Measurements from ENCODE around the gene TRPT1. TPM values are rescaled to one million over a fixed set of nuclear protein-coding genes. Genes with fewer than 3 reads are reported as not detected.

TRPT1 gene
- total RNA-seq, 1 experiment from 2014 or later, result 37.4 TPM

GRCh38 chr11:64208796-64209562 is 17.0 kb downstream of the TRPT1 start:
- no peak for DNase-seq (ENCODE audit: low read depth)

- DNase-seq (ENCODE audit: low read depth), result no peak
Measured at GRCh38 chr11:64208086-64208795, 17.7 kb downstream of the TRPT1 start.

GRCh38 chr11:64207256-64208085 is 18.5 kb downstream of the TRPT1 start:
- DNase-seq (ENCODE audit: low read depth), result peak; percentile 72

- no peak for DNase-seq (ENCODE audit: low read depth)
Measured at GRCh38 chr11:64206457-64207255, 19.3 kb downstream of the TRPT1 start, which contains the start of gene FERMT3. Gene FERMT3, plus strand, starts transcription at chr11:64206721. Its CDS starts 644 bp downstream, at chr11:64207365.

- peak; percentile 93 for DNase-seq (ENCODE audit: low read depth)
Measured at GRCh38 chr11:64204464-64204989, 21.5 kb downstream of the TRPT1 start.

GRCh38 chr11:64204080-64204440 is 21.9 kb downstream of the TRPT1 start:
- no peak for DNase-seq (ENCODE audit: low read depth)

GRCh38 chr11:64203421-64204079 is 22.4 kb downstream of the TRPT1 start:
- no peak for DNase-seq (ENCODE audit: low read depth)

- DNase-seq (ENCODE audit: low read depth), result no peak
Measured at GRCh38 chr11:64202992-64203391, 23.0 kb downstream of the TRPT1 start.

- no peak for DNase-seq (ENCODE audit: low read depth)
Measured at GRCh38 chr11:64201543-64201942, 24.4 kb downstream of the TRPT1 start.

- DNase-seq (ENCODE audit: low read depth), result no peak
Measured at GRCh38 chr11:64198511-64198910, 27.5 kb downstream of the TRPT1 start.

GRCh38 chr11:64196626-64197025 is 29.4 kb downstream of the TRPT1 start:
- DNase-seq (ENCODE audit: low read depth), result no peak

- DNase-seq (ENCODE audit: low read depth), result no peak
Measured at GRCh38 chr11:64192434-64192833, 33.6 kb downstream of the TRPT1 start.

GRCh38 chr11:64186492-64187165 is 39.4 kb downstream of the TRPT1 start:
- DNase-seq (ENCODE audit: low read depth), result no peak

- DNase-seq (ENCODE audit: low read depth), result peak; percentile 100
Measured at GRCh38 chr11:64185693-64186491, 40.1 kb downstream of the TRPT1 start, which contains the start of gene STIP1. Gene STIP1, plus strand, starts transcription at chr11:64186171. Its CDS starts 91 bp downstream, at chr11:64186262.

GRCh38 chr11:64185175-64185692 is 40.8 kb downstream of the TRPT1 start:
- no peak for DNase-seq (ENCODE audit: low read depth)

GRCh38 chr11:64183890-64184289 is 42.1 kb downstream of the TRPT1 start:
- DNase-seq (ENCODE audit: low read depth), result no peak

- DNase-seq (ENCODE audit: low read depth), result peak; percentile 94
Measured at GRCh38 chr11:64181506-64182411, 44.2 kb downstream of the TRPT1 start.

All from HT1080 (cell line).